Measurements from ENCODE around the gene B4GALT6.

B4GALT6 gene

GRCh38 chr18:31617031-31617717 lies 67.2 kb downstream of the B4GALT6 start:
- H3K9me3 Mint-ChIP-seq: no peaks in the 10 kb centered on the region
- no peak overlapping the region for H3K27ac Mint-ChIP-seq
- H3K27me3 Mint-ChIP-seq (ENCODE audit: low read depth): no peaks in the 10 kb centered on the region

GRCh38 chr18:31616586-31616985 lies 67.8 kb downstream of the B4GALT6 start:
- no peaks in the 10 kb centered on the region for H3K36me3 Mint-ChIP-seq (ENCODE audit: low read depth)
- no peaks in the 10 kb centered on the region for H3K4me1 Mint-ChIP-seq (ENCODE audit: low read depth)
- H3K27ac Mint-ChIP-seq: no peak overlapping the region

More at GRCh38 chr18:31617031-31617717, 67.2 kb downstream of the B4GALT6 start:
- Mint-ChIP-seq H3K36me3 (ENCODE audit: low read depth) (no peaks in the 10 kb centered on the region), H3K4me3 (no peak overlapping the region), H3K4me1 (ENCODE audit: low read depth) (no peaks in the 10 kb centered on the region)

GRCh38 chr18:31614044-31614443 lies 70.3 kb downstream of the B4GALT6 start:
- H3K36me3 Mint-ChIP-seq (ENCODE audit: low read depth): no peaks in the 10 kb centered on the region

More at GRCh38 chr18:31616586-31616985, 67.8 kb downstream of the B4GALT6 start:
- Mint-ChIP-seq H3K27me3 (ENCODE audit: low read depth) (no peaks in the 10 kb centered on the region), H3K9me3 (no peaks in the 10 kb centered on the region), H3K4me3 (no peak overlapping the region)

GRCh38 chr18:31612124-31612523 lies 72.3 kb downstream of the B4GALT6 start:
- Mint-ChIP-seq H3K27me3 (ENCODE audit: low read depth) (no peaks in the 10 kb centered on the region), H3K9me3 (no peaks in the 10 kb centered on the region), H3K27ac (no peak overlapping the region), H3K4me1 (ENCODE audit: low read depth) (no peaks in the 10 kb centered on the region), H3K4me3 (no peak overlapping the region), H3K36me3 (ENCODE audit: low read depth) (no peaks in the 10 kb centered on the region)

More at GRCh38 chr18:31614044-31614443, 70.3 kb downstream of the B4GALT6 start:
- Mint-ChIP-seq H3K4me3 (no peak overlapping the region), H3K27me3 (ENCODE audit: low read depth) (no peaks in the 10 kb centered on the region), H3K27ac (no peak overlapping the region), H3K4me1 (ENCODE audit: low read depth) (no peaks in the 10 kb centered on the region), H3K9me3 (no peaks in the 10 kb centered on the region)

GRCh38 chr18:31611511-31611910 lies 72.9 kb downstream of the B4GALT6 start:
- Mint-ChIP-seq H3K27me3 (ENCODE audit: low read depth) (no peaks in the 10 kb centered on the region), H3K9me3 (no peaks in the 10 kb centered on the region), H3K27ac (no peak overlapping the region), H3K4me3 (no peak overlapping the region), H3K36me3 (ENCODE audit: low read depth) (no peaks in the 10 kb centered on the region), H3K4me1 (ENCODE audit: low read depth) (no peaks in the 10 kb centered on the region)

- no peaks in the 10 kb centered on the region for H3K27me3 Mint-ChIP-seq (ENCODE audit: low read depth)
- no peaks in the 10 kb centered on the region for H3K9me3 Mint-ChIP-seq
- H3K36me3 Mint-ChIP-seq (ENCODE audit: low read depth): no peaks in the 10 kb centered on the region
- no peaks in the 10 kb centered on the region for H3K4me1 Mint-ChIP-seq (ENCODE audit: low read depth)
- no peak overlapping the region for H3K4me3 Mint-ChIP-seq
- H3K27ac Mint-ChIP-seq: no peak overlapping the region
Observed at GRCh38 chr18:31610286-31611205, 73.8 kb downstream of the B4GALT6 start.

GRCh38 chr18:31609886-31610285 lies 74.5 kb downstream of the B4GALT6 start:
- H3K9me3 Mint-ChIP-seq: no peaks in the 10 kb centered on the region

GRCh38 chr18:31607384-31607783 lies 77.0 kb downstream of the B4GALT6 start:
- Mint-ChIP-seq H3K36me3 (ENCODE audit: low read depth) (no peaks in the 10 kb centered on the region), H3K27ac (no peak overlapping the region), H3K27me3 (ENCODE audit: low read depth) (no peaks in the 10 kb centered on the region), H3K4me1 (ENCODE audit: low read depth) (no peaks in the 10 kb centered on the region), H3K9me3 (no peaks in the 10 kb centered on the region), H3K4me3 (no peak overlapping the region)

More at GRCh38 chr18:31609886-31610285, 74.5 kb downstream of the B4GALT6 start:
- Mint-ChIP-seq H3K27ac (no peak overlapping the region), H3K4me1 (ENCODE audit: low read depth) (no peaks in the 10 kb centered on the region), H3K27me3 (ENCODE audit: low read depth) (no peaks in the 10 kb centered on the region), H3K4me3 (no peak overlapping the region), H3K36me3 (ENCODE audit: low read depth) (no peaks in the 10 kb centered on the region)

GRCh38 chr18:31606265-31606664 lies 78.1 kb downstream of the B4GALT6 start:
- Mint-ChIP-seq H3K36me3 (ENCODE audit: low read depth) (no peaks in the 10 kb centered on the region), H3K9me3 (no peaks in the 10 kb centered on the region), H3K27me3 (ENCODE audit: low read depth) (no peaks in the 10 kb centered on the region), H3K27ac (no peak overlapping the region), H3K4me1 (ENCODE audit: low read depth) (no peaks in the 10 kb centered on the region), H3K4me3 (no peak overlapping the region)

- H3K9me3 Mint-ChIP-seq: no peaks in the 10 kb centered on the region
- no peak overlapping the region for H3K4me3 Mint-ChIP-seq
- H3K36me3 Mint-ChIP-seq (ENCODE audit: low read depth): no peaks in the 10 kb centered on the region
- no peak overlapping the region for H3K27ac Mint-ChIP-seq
- H3K27me3 Mint-ChIP-seq (ENCODE audit: low read depth): no peaks in the 10 kb centered on the region
- no peaks in the 10 kb centered on the region for H3K4me1 Mint-ChIP-seq (ENCODE audit: low read depth)
Observed at GRCh38 chr18:31603315-31603714, 81.1 kb downstream of the B4GALT6 start.

- no peak overlapping the region for H3K27ac Mint-ChIP-seq
- no peaks in the 10 kb centered on the region for H3K27me3 Mint-ChIP-seq (ENCODE audit: low read depth)
- no peaks in the 10 kb centered on the region for H3K9me3 Mint-ChIP-seq
- H3K4me1 Mint-ChIP-seq (ENCODE audit: low read depth): no peaks in the 10 kb centered on the region
- no peaks in the 10 kb centered on the region for H3K36me3 Mint-ChIP-seq (ENCODE audit: low read depth)
- no peak overlapping the region for H3K4me3 Mint-ChIP-seq
Observed at GRCh38 chr18:31598021-31598805, 86.2 kb downstream of the B4GALT6 start.

GRCh38 chr18:31596081-31596872 lies 88.1 kb downstream of the B4GALT6 start:
- peaks cover 5% of the 10 kb centered on the region for H3K27me3 Mint-ChIP-seq (ENCODE audit: low read depth)
- no peaks in the 10 kb centered on the region for H3K4me1 Mint-ChIP-seq (ENCODE audit: low read depth)
- no peak overlapping the region for H3K27ac Mint-ChIP-seq
- no peaks in the 10 kb centered on the region for H3K36me3 Mint-ChIP-seq (ENCODE audit: low read depth)
- no peaks in the 10 kb centered on the region for H3K9me3 Mint-ChIP-seq
- no peak overlapping the region for H3K4me3 Mint-ChIP-seq

- no peaks in the 10 kb centered on the region for H3K9me3 Mint-ChIP-seq
- H3K36me3 Mint-ChIP-seq (ENCODE audit: low read depth): no peaks in the 10 kb centered on the region
- no peaks in the 10 kb centered on the region for H3K4me1 Mint-ChIP-seq (ENCODE audit: low read depth)
- peaks cover 7% of the 10 kb centered on the region for H3K27me3 Mint-ChIP-seq (ENCODE audit: low read depth)
- H3K4me3 Mint-ChIP-seq: no peak overlapping the region
- H3K27ac Mint-ChIP-seq: no peak overlapping the region
Observed at GRCh38 chr18:31595121-31595771, 89.1 kb downstream of the B4GALT6 start.

Measured in T-helper 1 cell treated with Interleukin-12 subunit alpha and Interleukin-12 subunit beta and Interleukin-4 antibody, amounts not matched to agents 30 μg/mL and 1 μg/mL, for 36 hours (primary cell).